ENCODE results near the gene CALY.

- TF ChIP-seq, protein P1, sequence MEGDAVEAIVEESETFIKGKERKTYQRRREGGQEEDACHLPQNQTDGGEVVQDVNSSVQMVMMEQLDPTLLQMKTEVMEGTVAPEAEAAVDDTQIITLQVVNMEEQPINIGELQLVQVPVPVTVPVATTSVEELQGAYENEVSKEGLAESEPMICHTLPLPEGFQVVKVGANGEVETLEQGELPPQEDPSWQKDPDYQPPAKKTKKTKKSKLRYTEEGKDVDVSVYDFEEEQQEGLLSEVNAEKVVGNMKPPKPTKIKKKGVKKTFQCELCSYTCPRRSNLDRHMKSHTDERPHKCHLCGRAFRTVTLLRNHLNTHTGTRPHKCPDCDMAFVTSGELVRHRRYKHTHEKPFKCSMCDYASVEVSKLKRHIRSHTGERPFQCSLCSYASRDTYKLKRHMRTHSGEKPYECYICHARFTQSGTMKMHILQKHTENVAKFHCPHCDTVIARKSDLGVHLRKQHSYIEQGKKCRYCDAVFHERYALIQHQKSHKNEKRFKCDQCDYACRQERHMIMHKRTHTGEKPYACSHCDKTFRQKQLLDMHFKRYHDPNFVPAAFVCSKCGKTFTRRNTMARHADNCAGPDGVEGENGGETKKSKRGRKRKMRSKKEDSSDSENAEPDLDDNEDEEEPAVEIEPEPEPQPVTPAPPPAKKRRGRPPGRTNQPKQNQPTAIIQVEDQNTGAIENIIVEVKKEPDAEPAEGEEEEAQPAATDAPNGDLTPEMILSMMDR (IDR thresholded peaks at IDR 0.05), result no peak
- TF ChIP-seq POLR2A (IDR thresholded peaks at IDR 0.05), result no peak
Measured at GRCh38 chr10:133276435-133277201, 60.1 kb downstream of the CALY start, which contains the start of gene ADAM8.
